WERI-Rb-1 (cell line): ENCODE results near the gene NOL9.

Experiments
- DNase-seq: peaks from one replicate; pipeline ENCODE4 v3.0.0-alpha.2; 2020
- H3K27ac ChIP-seq: fragments of 250-450 bp; sonication (Bioruptor Pico); 2 replicates; pipeline ENCODE4 v1.5.1; 2020; ENCODE audit warnings: mild to moderate bottlenecking, moderate library complexity
- H3K27me3 ChIP-seq: fragments of 250-450 bp; sonication (Bioruptor Pico); 2 replicates; pipeline ENCODE4 v1.5.1; 2021; ENCODE audit warnings: mild to moderate bottlenecking, low read depth, moderate library complexity; ENCODE audit not compliant: insufficient read depth, severe bottlenecking
- H3K36me3 ChIP-seq: fragments of 250-450 bp; sonication (Bioruptor Pico); 2 replicates; pipeline ENCODE4 v1.5.1; 2020; ENCODE audit warnings: mild to moderate bottlenecking, moderate library complexity
- H3K4me3 ChIP-seq: 2 replicates; pipeline ENCODE4 v1.5.1; 2011; ENCODE audit warnings: low read depth, mild to moderate bottlenecking, control low read depth, low read length
- H3K9me3 ChIP-seq: fragments of 250-450 bp; sonication (Bioruptor Pico); 2 replicates; pipeline ENCODE4 v1.5.1; 2021; ENCODE audit warnings: mild to moderate bottlenecking, moderate library complexity; ENCODE audit not compliant: severe bottlenecking
- TF ChIP-seq, protein P1 (sequence below): IDR thresholded peaks from 2 replicates; pipeline ENCODE4 v1.5.1; 2011; ENCODE audit warnings: low read depth, mild to moderate bottlenecking, control low read depth, inconsistent platforms, low read length

NOL9 gene

DNA sequence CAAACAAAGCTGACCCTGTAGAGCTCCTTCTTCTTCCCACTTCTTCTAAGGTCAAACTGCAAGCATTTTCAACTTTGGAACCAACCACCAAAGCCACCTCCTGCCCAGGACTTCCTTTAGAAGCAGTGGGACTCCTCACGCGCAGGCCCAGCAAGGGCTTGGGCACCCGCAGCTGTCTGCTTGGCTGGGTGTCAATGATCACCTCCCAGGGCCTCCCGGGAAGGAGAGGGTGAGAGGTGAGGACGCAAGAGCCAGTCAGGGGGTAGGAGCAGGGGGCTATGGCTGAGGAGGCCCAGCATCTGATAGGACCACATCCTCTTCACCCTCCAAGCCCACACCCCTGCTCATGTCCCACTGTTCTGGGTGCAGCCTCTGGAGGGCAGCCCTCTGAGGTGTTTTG is 38.1 kb upstream of the NOL9 start:
- TF ChIP-seq, protein P1, sequence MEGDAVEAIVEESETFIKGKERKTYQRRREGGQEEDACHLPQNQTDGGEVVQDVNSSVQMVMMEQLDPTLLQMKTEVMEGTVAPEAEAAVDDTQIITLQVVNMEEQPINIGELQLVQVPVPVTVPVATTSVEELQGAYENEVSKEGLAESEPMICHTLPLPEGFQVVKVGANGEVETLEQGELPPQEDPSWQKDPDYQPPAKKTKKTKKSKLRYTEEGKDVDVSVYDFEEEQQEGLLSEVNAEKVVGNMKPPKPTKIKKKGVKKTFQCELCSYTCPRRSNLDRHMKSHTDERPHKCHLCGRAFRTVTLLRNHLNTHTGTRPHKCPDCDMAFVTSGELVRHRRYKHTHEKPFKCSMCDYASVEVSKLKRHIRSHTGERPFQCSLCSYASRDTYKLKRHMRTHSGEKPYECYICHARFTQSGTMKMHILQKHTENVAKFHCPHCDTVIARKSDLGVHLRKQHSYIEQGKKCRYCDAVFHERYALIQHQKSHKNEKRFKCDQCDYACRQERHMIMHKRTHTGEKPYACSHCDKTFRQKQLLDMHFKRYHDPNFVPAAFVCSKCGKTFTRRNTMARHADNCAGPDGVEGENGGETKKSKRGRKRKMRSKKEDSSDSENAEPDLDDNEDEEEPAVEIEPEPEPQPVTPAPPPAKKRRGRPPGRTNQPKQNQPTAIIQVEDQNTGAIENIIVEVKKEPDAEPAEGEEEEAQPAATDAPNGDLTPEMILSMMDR = no peak
- peak overlapping the region; percentile 92 for H3K27ac ChIP-seq
- H3K9me3 ChIP-seq = no peaks in the 10 kb centered on the region

DNA sequence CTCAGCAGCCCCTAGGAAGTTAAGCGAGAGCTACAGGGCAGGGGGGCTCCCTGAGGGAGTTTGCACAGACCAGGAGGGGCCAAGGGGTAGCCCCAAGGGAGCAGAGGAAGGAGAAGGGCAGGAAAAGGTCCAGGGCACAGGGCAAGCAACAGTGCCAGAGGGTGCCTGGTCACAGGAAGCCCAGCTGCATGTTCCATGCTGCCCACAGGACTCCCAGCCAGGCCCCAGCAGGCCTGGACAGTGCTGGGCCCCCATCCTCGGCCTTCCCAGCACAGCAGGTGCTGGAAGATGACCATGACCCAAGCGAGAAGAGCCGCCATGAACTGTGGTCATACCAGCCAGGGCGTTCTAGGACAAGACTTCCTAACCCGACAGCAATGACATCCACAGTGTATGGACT is 37.3 kb upstream of the NOL9 start:
- no peaks in the 10 kb centered on the region for H3K27me3 ChIP-seq
- H3K27ac ChIP-seq = peak overlapping the region; percentile 92
- DNase-seq = no peak
- H3K9me3 ChIP-seq = no peaks in the 10 kb centered on the region
- H3K36me3 ChIP-seq = peaks cover 89% of the 10 kb centered on the region
- no peak overlapping the region for H3K4me3 ChIP-seq
- TF ChIP-seq, protein P1 = no peak

More for the DNA sequence above, 38.1 kb upstream of the NOL9 start:
- no peaks in the 10 kb centered on the region for H3K27me3 ChIP-seq
- no peak for DNase-seq
- no peak overlapping the region for H3K4me3 ChIP-seq
- H3K36me3 ChIP-seq = peaks cover 89% of the 10 kb centered on the region

DNA sequence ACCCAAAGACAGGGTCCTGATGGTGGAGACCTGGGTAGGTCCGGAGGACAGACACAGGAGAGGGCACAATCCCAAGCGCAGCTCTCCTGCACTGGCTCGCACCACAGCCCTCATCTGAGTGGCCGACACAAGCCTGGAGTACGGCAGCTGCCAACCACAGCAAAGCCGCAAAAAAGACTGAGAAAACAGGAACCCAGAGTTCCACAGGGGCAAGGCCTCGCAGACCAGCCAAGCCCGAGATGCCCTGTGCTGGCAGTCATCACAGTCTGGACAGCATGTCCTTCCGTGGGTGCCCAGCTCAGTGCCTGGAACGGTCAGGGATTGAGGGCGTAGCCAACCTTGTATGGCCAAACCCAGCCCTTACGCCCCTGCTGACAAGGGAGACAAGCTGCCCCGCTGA is 36.9 kb upstream of the NOL9 start:
- Histone ChIP-seq H3K4me3 (no peak overlapping the region), H3K27me3 (no peaks in the 10 kb centered on the region), H3K9me3 (no peaks in the 10 kb centered on the region), H3K27ac (peak overlapping the region; percentile 92), H3K36me3 (peaks cover 85% of the 10 kb centered on the region)
- no peak for DNase-seq
- TF ChIP-seq, protein P1 = no peak

DNA sequence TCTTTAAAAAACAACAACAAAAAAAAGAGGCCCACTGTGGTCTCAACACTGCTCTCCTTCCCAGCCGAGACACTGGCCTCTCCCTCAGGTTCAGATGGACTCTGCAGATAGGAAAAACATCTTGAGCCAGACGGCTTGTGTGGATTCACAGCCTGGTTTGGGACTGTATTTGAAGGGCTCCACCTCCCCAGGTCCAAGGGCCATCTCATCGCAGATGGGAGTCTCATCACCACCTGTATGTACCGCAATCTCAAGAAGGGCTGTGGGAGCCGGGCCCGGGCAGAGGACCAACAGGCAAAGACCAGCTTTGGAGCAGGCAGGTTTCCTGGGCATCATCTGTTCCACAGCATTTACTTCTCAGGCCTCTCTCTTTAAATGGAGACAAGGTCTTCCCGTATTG is 35.7 kb upstream of the NOL9 start:
- DNase-seq = no peak
- H3K27me3 ChIP-seq = no peaks in the 10 kb centered on the region
- H3K27ac ChIP-seq = peak overlapping the region; percentile 92; the same call in 1 of the 2 replicates
- TF ChIP-seq, protein P1 = no peak
- no peak overlapping the region for H3K4me3 ChIP-seq
- peaks cover 77% of the 10 kb centered on the region for H3K36me3 ChIP-seq
- no peaks in the 10 kb centered on the region for H3K9me3 ChIP-seq

DNA sequence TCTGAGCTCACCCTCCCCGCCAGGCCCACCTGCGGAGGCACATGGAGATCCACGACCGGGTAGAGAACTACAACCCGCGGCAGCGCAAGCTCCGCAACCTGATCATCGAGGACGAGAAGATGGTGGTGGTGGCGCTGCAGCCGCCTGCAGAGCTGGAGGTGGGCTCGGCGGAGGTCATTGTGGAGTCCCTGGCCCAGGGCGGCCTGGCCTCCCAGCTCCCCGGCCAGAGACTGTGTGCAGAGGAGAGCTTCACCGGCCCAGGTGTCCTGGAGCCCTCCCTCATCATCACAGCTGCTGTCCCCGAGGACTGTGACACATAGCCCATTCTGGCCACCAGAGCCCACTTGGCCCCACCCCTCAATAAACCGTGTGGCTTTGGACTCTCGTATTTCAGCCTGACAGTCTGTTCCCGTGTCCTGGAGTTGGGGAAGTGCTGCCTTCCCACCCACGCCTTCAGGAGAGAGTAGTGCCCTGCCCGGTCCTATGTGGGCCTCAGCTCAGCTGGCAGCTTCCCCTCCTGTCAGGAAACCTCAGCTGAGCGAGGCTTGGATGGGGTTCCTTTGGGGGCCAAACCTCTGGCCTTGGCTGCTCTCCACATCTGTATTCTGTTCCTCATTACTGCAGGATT is 34.7 kb upstream of the NOL9 start:
- DNase-seq = no peak
- no peak overlapping the region for H3K4me3 ChIP-seq
- TF ChIP-seq, protein P1 = no peak
- H3K36me3 ChIP-seq = peaks cover 68% of the 10 kb centered on the region
- peak overlapping the region; percentile 22 for H3K27ac ChIP-seq
- H3K9me3 ChIP-seq = no peaks in the 10 kb centered on the region
- no peaks in the 10 kb centered on the region for H3K27me3 ChIP-seq
